ENCODE measurements around the gene PSMA7. TPM values are rescaled to one million over a fixed set of nuclear protein-coding genes. Genes with fewer than 3 reads are reported as not detected.

PSMA7 gene
- total RNA-seq, 1 experiment from 2014 or later = 332 TPM

DNA sequence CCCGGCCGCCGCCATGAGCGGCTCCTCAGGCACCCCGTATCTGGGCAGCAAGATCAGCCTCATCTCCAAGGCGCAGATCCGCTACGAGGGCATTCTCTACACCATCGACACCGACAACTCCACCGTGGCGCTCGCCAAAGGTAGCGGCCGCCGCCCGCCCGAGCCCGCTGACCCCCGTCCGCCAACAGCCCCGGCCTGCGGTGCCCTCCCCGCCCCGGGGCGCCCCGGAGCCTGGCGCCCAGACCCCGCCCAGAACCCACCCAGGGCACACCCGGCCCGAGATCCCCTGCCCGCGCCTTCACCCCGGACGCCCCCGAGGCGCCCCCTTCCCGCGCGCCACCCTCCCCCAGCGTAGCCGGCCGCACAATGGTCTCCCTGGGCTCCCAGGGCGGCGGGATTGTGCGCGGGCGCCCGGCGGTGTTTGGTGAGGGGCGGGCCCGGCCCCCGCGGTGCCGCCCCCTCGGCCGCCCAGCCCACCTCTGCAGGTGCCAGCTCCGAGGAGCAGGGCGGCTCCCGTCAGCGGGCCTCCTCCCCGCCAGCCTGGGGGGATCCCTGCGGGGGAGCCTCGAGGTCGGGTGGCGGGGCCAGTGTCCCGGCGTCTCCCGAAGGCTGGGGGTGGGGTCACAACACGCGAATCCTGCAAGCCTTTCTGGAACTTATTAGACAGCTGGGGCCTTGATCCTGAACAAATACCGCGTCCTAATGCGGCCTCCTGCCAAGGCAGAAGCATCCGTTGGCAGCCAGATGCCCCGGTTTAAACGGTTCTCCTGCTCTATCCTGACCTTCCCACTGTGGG is 20.3 kb downstream of the PSMA7 start:
- Histone ChIP-seq H2AFZ (ENCODE audit: low read length) (no peak overlapping the region), H3K4me1 (ENCODE audit: insufficient read depth, low read length) (no peaks in the 10 kb centered on the region), H4K20me1 (ENCODE audit: control insufficient read depth, insufficient read depth, insufficient read length) (peaks cover 3% of the 10 kb centered on the region), H3K4me2 (ENCODE audit: insufficient read depth, insufficient read length, low read length) (peak overlapping the region; percentile 44), H3K23ac (ENCODE audit: insufficient read length, low read depth, low read length) (no peak overlapping the region), H3K27ac (ENCODE audit: insufficient read length, low read depth, low read length) (no peak overlapping the region), H3K27me3 (ENCODE audit: insufficient read depth, low read length) (no peaks in the 10 kb centered on the region), H3K14ac (ENCODE audit: insufficient read depth, low read length) (peak overlapping the region; percentile 88; the same call in 1 of the 2 replicates), H4K91ac (ENCODE audit: insufficient read length, low read depth, low read length) (no peak overlapping the region), H2BK12ac (ENCODE audit: insufficient read length, low read depth, low read length) (no peak overlapping the region), H3K9ac (ENCODE audit: extremely low read depth, insufficient read length, low read length) (peak overlapping the region; percentile 83), H3K56ac (ENCODE audit: insufficient read length, low read depth, low read length) (no peak overlapping the region), H2BK20ac (ENCODE audit: low read depth, low read length, poor library complexity, severe bottlenecking) (no peak overlapping the region), H2BK120ac (ENCODE audit: low read depth, low read length, poor library complexity, severe bottlenecking) (no peak overlapping the region), H3K23me2 (ENCODE audit: insufficient read length, low read depth, low read length, poor library complexity, severe bottlenecking) (peaks cover 4% of the 10 kb centered on the region), H2BK5ac (ENCODE audit: insufficient read length, low read length) (no peak overlapping the region), H2AK5ac (ENCODE audit: insufficient read length, low read length) (no peak overlapping the region), H3K18ac (ENCODE audit: insufficient read length, low read depth, low read length) (no peak overlapping the region), H3K9me3 (ENCODE audit: control insufficient read depth, low read depth, low read length) (no peaks in the 10 kb centered on the region), H3K79me2 (ENCODE audit: insufficient read depth, low read length) (peaks cover 9% of the 10 kb centered on the region; the same call in 1 of the 2 replicates), H4K5ac (ENCODE audit: insufficient read length, low read depth, low read length) (no peak overlapping the region), H4K8ac (replicated peaks; ENCODE audit: insufficient read length, low read depth, low read length) (no peak overlapping the region), H3K4ac (ENCODE audit: low read depth, low read length) (no peak overlapping the region), H2BK15ac (ENCODE audit: low read depth, low read length) (no peak overlapping the region), H3K79me1 (ENCODE audit: insufficient read depth, low read depth, low read length, poor library complexity, severe bottlenecking) (peaks cover 15% of the 10 kb centered on the region), H3T11ph (ENCODE audit: low read length) (no peak overlapping the region)
- Mint-ChIP-seq H3K36me3 (ENCODE audit: insufficient read depth in 1 of 3, low read depth in 3 of 3) (peaks cover 31 to 43% (median 39%) of the 10 kb centered on the region in 3 experiments; a peak in 6 of 7 replicates), H3K9me3 (no peaks in the 10 kb centered on the region), H3K4me3 (peak overlapping the region; percentile 80 to 90), H3K4me1 (peaks cover 24 to 41% of the 10 kb centered on the region in 2 experiments), H3K27ac (peak overlapping the region in 1 of 3 experiments; percentile 61; a peak in 1 of 7 replicates), H3K27me3 (ENCODE audit: low read depth) (no peaks in the 10 kb centered on the region; the same call in 1 of the 2 replicates)
- DNase-seq = no peak
- WGBS (ENCODE audit: extremely low coverage, insufficient read length, low lambda C conversion rate) = no CpG with 5 or more reads among the region's 77 CpGs
- TF ChIP-seq, protein P1, sequence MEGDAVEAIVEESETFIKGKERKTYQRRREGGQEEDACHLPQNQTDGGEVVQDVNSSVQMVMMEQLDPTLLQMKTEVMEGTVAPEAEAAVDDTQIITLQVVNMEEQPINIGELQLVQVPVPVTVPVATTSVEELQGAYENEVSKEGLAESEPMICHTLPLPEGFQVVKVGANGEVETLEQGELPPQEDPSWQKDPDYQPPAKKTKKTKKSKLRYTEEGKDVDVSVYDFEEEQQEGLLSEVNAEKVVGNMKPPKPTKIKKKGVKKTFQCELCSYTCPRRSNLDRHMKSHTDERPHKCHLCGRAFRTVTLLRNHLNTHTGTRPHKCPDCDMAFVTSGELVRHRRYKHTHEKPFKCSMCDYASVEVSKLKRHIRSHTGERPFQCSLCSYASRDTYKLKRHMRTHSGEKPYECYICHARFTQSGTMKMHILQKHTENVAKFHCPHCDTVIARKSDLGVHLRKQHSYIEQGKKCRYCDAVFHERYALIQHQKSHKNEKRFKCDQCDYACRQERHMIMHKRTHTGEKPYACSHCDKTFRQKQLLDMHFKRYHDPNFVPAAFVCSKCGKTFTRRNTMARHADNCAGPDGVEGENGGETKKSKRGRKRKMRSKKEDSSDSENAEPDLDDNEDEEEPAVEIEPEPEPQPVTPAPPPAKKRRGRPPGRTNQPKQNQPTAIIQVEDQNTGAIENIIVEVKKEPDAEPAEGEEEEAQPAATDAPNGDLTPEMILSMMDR (conservative IDR thresholded peaks at IDR 0.05) = no peak
